Coronary artery (tissue), 2 donors: ENCODE data around the gene MORF4L1.
"Not testable (repeated sequence)": the region's sequence is repeated elsewhere in the genome, so short reads cannot be mapped to it uniquely, and the experiment has no call there.

Source experiments
- DNase-seq: peaks from one replicate; pipeline ENCODE4 v3.0.0-alpha.2; 2017; ENCODE audit warnings: low spot score
- H3K27ac ChIP-seq, 2 donors: fragments of 200-600 bp; sonication (generic); one replicate each; pipeline ENCODE4 v1.5.1; 2016 to 2019
- H3K4me3 ChIP-seq: fragments of 200-600 bp; sonication (generic); 2 replicates; pipeline ENCODE4 v1.5.1; 2016; ENCODE audit warnings: mild to moderate bottlenecking, moderate library complexity
- TF ChIP-seq, protein P1 (sequence below): fragments of 200-600 bp; sonication (generic); IDR thresholded peaks from one replicate; pipeline ENCODE4 v1.5.1; 2019; ENCODE audit warnings: antibody characterized with exemption

MORF4L1 gene

DNA sequence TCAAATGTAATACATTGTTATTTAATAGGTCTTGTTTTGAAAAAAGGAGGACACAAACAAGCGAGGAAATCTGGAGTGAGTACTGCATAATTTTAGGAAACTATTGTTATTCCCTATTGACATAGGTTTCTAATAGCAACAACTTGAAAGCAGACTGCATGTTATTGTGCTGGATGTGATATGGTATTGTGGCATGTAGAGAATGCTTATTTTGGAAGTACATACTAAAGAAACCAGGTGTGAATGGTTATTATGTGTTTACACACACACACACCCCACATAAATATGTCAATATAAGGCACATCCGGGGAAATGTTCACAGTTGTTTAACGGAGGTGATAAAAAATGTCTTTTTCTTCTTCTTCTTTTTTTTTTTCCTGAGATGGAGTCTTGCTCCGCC, 5.9 kb upstream of the MORF4L1 start:
- TF ChIP-seq, protein P1, sequence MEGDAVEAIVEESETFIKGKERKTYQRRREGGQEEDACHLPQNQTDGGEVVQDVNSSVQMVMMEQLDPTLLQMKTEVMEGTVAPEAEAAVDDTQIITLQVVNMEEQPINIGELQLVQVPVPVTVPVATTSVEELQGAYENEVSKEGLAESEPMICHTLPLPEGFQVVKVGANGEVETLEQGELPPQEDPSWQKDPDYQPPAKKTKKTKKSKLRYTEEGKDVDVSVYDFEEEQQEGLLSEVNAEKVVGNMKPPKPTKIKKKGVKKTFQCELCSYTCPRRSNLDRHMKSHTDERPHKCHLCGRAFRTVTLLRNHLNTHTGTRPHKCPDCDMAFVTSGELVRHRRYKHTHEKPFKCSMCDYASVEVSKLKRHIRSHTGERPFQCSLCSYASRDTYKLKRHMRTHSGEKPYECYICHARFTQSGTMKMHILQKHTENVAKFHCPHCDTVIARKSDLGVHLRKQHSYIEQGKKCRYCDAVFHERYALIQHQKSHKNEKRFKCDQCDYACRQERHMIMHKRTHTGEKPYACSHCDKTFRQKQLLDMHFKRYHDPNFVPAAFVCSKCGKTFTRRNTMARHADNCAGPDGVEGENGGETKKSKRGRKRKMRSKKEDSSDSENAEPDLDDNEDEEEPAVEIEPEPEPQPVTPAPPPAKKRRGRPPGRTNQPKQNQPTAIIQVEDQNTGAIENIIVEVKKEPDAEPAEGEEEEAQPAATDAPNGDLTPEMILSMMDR: no peak
- Histone ChIP-seq H3K4me3 (no peak overlapping the region), H3K27ac (no peak overlapping the region)
- no peak for DNase-seq

DNA sequence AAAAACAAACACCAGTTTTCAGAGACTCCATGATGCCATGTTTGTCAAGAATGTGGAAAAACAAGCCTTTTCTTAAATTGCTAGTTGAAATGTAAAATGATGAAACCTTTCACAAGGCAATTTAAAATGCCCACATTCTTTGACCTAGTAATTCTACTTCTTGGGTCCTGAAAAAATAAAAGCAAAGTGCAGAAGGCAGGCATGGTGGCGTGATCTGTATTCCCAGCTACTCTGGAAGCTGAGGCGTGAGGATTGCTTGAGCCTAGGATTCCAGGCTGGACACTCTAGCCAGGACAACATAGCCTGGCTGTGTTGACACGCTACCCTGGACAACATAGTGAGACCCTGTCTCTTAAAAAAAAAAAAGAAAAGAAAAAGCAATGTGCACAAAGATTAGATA, 4.3 kb upstream of the MORF4L1 start:
- TF ChIP-seq, protein P1: no peak
- no peak overlapping the region for H3K4me3 ChIP-seq
- no peak for DNase-seq
- no peak overlapping the region for H3K27ac ChIP-seq

GRCh38 chr15:78871483-78872127, 1.1 kb upstream of the MORF4L1 start:
- H3K27ac ChIP-seq: peak overlapping the region in 1 of 2 donors; percentile 100
- H3K4me3 ChIP-seq, DNase-seq: not testable (repeated sequence)

DNA sequence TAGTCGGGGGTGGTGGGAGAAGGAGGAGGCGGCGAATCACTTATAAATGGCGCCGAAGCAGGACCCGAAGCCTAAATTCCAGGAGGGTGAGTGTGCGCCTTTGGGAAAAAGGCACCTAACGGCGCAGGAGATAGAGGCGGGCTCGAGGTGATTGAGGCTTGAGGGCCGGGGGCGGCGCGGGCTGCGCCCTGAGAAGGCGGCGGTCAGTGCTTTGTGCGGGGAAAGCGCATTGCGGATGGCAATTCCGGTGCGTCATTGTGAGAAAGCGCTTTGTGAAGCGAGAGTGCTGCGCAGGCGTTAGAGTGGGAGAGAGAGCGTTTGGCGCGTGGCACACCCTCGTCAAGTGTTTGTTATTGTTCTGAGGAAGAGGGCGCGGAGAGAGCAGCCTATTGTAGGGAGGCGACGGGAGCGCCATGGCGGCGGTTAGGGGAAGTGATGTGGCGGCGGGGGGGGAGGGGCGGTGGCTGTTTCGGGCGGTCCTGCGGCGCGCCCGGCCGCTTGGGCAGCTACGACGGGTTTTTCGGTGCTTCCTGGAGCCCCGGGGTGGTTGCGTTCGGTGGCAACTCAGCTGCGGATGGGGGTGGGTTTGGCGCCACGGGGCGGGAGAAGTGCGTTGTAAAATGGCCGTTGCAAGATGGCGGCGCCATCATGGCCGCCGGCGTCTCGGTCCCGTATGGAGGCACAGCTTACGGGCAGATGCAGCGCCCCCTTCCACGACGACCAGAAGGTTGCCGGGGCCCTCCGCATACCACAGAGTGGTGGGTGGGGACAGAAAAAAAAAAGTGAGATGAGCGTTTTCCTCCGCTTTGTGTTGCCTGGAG, 492 bp downstream of the MORF4L1 start:
- peak; percentile 88 for DNase-seq
- peak overlapping the region; percentile 92 for H3K4me3 ChIP-seq
- TF ChIP-seq, protein P1: no peak
- peak overlapping the region; percentile 99 to 100 for H3K27ac ChIP-seq

DNA sequence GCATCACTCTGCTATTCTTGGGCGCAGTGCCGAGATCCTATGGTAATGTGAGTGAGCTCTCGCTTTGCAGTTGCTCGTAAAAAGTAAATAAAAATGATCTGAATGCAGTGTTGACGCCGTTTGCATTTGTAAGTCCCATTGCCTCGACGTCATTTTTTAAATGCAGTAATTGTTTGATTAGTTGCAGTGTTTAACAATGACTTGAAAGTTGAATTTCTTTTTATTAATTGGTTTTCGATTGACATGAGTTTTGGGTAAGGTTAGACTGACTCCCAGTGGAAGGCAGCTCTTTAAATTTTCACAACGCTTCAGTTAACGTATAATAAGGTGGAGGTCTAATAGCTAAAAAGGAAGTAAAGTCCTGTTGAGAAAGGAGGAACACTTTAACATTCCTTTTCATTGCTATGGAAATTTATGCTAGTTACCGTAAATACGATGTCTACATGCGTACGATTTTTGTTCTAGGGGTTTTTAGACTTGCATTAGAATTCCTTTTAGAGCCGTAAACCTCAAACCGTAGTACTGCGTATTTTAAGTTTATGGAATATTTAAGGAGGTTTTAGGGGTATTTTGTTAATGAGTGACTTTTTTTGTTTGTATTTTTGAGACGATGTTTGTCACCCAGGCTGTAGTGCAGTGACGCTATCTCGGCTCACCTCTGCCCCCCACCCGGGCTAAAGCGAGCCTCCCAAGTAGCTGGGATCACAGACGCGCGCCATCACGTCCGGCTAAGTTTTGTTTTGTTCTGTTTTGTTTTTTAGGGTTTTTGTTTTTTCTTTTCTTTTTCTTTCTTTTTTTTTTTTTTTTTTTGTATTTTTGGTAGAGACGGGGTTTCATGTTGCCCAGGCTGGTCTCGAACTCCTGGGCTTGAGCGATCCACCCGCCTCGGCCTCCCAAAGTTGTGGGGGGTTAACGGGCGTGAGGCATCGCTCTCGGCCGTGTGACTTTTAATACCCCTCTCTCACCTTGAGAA, 1.4 kb downstream of the MORF4L1 start:
- peak overlapping the region; percentile 92 for H3K4me3 ChIP-seq
- DNase-seq: no peak
- peak overlapping the region; percentile 99 to 100 for H3K27ac ChIP-seq
- TF ChIP-seq, protein P1: no peak

DNA sequence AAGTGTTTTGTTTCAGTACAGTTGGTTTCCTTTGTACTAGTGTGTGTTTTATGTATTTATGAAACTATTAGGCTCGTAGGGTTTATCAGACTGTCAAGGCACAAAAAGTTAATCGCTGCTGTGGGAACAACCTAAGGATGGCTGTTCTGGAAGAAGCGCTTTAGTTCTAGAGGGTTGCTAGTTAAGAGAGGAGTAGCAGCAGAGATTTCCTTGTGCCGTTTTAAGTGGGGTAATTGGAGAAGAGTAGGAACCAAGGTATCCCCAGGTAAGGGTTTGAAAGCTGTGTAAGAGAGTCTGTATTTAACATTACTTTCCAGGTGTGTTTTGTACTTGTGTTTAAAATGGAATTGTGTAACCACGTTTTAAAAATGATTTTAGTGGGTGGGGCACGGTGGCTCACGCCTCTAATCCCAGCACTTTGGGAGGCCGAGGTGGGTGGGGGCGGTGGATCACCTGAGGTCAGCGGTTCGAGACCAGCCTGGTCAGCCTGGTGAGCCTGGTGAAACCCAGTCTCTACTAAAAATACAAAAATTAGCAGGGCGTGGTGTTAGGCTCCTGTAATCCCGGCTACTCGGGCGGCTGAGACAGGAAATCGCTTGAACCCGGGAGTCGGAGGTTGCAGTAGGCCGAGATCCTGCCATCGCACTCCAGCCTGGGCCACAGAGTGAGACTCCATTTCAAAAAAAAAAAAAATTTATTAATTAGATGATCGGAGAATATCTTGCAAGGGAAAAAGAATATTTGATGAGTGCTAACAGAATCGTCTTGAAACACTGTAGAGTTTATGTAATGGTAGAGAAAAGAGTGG, 2.6 kb downstream of the MORF4L1 start:
- no peak for DNase-seq
- H3K27ac ChIP-seq: peak overlapping the region; percentile 99 to 100
- peak overlapping the region; percentile 92 for H3K4me3 ChIP-seq
- TF ChIP-seq, protein P1: no peak

- peak overlapping the region; percentile 44 for H3K4me3 ChIP-seq
- DNase-seq, H3K27ac ChIP-seq: not testable (repeated sequence)
Observed at GRCh38 chr15:78876954-78877353, 4.3 kb downstream of the MORF4L1 start.
